GM19193 (cell line): ENCODE data around the gene APBA2.

Experiments
- POLR2A ChIP-seq: IDR thresholded peaks from 4 replicates; pipeline ENCODE4 v1.6.1; 2011; ENCODE audit not compliant: insufficient read depth, insufficient read length; ENCODE audit errors: extremely low read depth

The APBA2 gene

GRCh38 chr15:29127506-29128430, 242.0 kb downstream of the APBA2 start:
- TF ChIP-seq POLR2A, result no peak

GRCh38 chr15:29128671-29129070, 242.9 kb downstream of the APBA2 start:
- no peak for TF ChIP-seq POLR2A

GRCh38 chr15:29129221-29129620, 243.4 kb downstream of the APBA2 start:
- no peak for TF ChIP-seq POLR2A

GRCh38 chr15:29129926-29130325, 244.2 kb downstream of the APBA2 start:
- no peak for TF ChIP-seq POLR2A

GRCh38 chr15:29130476-29130875, 244.7 kb downstream of the APBA2 start:
- TF ChIP-seq POLR2A, result no peak

- no peak for TF ChIP-seq POLR2A
These were observed 245.4 kb downstream of the APBA2 start for GRCh38 chr15:29130951-29131839.

- TF ChIP-seq POLR2A, result no peak
These were observed 246.2 kb downstream of the APBA2 start for GRCh38 chr15:29131840-29132420.

GRCh38 chr15:29132735-29133181, 247.0 kb downstream of the APBA2 start:
- no peak for TF ChIP-seq POLR2A

- TF ChIP-seq POLR2A, result no peak
These were observed 247.5 kb downstream of the APBA2 start for GRCh38 chr15:29133321-29133720.

- TF ChIP-seq POLR2A, result no peak
These were observed 248.0 kb downstream of the APBA2 start for GRCh38 chr15:29133791-29134190.

- TF ChIP-seq POLR2A, result no peak
These were observed 248.5 kb downstream of the APBA2 start for GRCh38 chr15:29134239-29134638.

- TF ChIP-seq POLR2A, result no peak
These were observed 249.0 kb downstream of the APBA2 start for GRCh38 chr15:29134641-29135308.

GRCh38 chr15:29135309-29135657, 249.5 kb downstream of the APBA2 start:
- no peak for TF ChIP-seq POLR2A
